Measurements from ENCODE around the gene SLC12A3. TPM values are rescaled to one million over a fixed set of nuclear protein-coding genes. Genes with fewer than 3 reads are reported as not detected.

Gene SLC12A3
- 0.14 TPM in 1 of 2 replicates, not detected in the other for total RNA-seq (2014; rRNA removed; shearing (Covaris generic); ENCODE audit: low replicate concordance)

DNA sequence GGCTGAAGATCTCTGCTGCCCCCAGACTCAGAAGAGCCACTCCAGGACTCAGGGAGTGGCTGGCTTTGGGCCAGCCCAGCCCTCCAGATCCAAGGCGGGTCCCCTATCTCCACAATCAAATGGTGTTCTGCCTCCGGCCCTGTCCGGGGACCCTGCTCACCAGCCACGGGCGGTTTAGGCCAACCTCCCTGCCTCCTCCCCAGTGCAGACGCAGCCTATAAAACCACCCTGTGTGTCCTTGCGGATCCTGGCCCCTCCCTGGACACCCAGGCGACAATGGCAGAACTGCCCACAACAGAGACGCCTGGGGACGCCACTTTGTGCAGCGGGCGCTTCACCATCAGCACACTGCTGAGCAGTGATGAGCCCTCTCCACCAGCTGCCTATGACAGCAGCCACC is at the start of gene SLC12A3:
Gene SLC12A3, plus strand, starts transcription at position 248 of the 400 bp plus-strand sequence. Its CDS starts 29 bp downstream, at position 277.
- H3K27ac ChIP-seq (ENCODE audit: low read length), result no peak within 1 kb of the TSS
- no peak within 1 kb of the TSS for H3K4me3 ChIP-seq (ENCODE audit: low read length)
- peaks cover 17% of the 10 kb centered on the region for H3K4me1 ChIP-seq (ENCODE audit: low read length)
- no peak for DNase-seq
- H3K79me2 ChIP-seq (ENCODE audit: low read length), result no peaks in the 10 kb centered on the region
- no peaks in the 10 kb centered on the region for H3K36me3 ChIP-seq (ENCODE audit: insufficient read depth, low read length)
- no peaks in the 10 kb centered on the region for H3K27me3 ChIP-seq (ENCODE audit: low read length)
- no peaks in the 10 kb centered on the region for H3K9me2 ChIP-seq (replicated peaks; ENCODE audit: insufficient read depth, low read length)
- H3K4me2 ChIP-seq (ENCODE audit: low read depth, low read length, poor library complexity, severe bottlenecking), result no peak within 1 kb of the TSS
- H2AFZ ChIP-seq (ENCODE audit: low read length), result no peak within 1 kb of the TSS
- no peaks in the 10 kb centered on the region for H4K20me1 ChIP-seq (ENCODE audit: insufficient read depth, low read depth, low read length)
- no peaks in the 10 kb centered on the region for H3K9me3 ChIP-seq (ENCODE audit: low read length)
- H3K9ac ChIP-seq (ENCODE audit: low read length), result no peak within 1 kb of the TSS

DNA sequence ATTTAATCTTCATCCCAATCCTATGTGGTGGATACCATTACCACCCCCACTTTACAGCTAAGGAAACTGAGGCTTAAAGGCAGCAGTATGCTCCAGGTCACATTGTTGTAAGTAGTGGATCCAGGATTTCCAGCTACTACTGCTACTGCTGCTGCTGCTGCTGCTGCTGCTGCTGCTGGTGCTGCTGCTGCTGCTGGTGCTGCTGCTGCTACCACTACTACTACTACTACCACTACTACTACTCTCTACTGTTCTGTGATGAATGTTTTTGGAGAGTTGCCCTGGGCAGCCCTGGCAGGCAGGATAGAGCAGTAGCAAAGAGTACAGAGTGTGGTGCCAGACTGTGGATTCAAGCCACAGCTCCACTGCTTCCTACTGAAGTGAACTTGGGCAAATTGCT is 49.3 kb upstream of the SLC12A3 start:
- H3K4me1 ChIP-seq (ENCODE audit: low read length), result peaks cover 24% of the 10 kb centered on the region
- no peaks in the 10 kb centered on the region for H3K27me3 ChIP-seq (ENCODE audit: low read length)
- no peak overlapping the region for H3K4me2 ChIP-seq (ENCODE audit: low read depth, low read length, poor library complexity, severe bottlenecking)
- H3K9me2 ChIP-seq (replicated peaks; ENCODE audit: insufficient read depth, low read length), result no peaks in the 10 kb centered on the region
- no peak overlapping the region for H3K9ac ChIP-seq (ENCODE audit: low read length)
- H4K20me1 ChIP-seq (ENCODE audit: insufficient read depth, low read depth, low read length), result no peaks in the 10 kb centered on the region
- no peak overlapping the region for H2AFZ ChIP-seq (ENCODE audit: low read length)
- peaks cover 50% of the 10 kb centered on the region for H3K79me2 ChIP-seq (ENCODE audit: low read length)
- no peaks in the 10 kb centered on the region for H3K9me3 ChIP-seq (ENCODE audit: low read length)
- no peak overlapping the region for H3K27ac ChIP-seq (ENCODE audit: low read length)
- no peak overlapping the region for H3K4me3 ChIP-seq (ENCODE audit: low read length)
- H3K36me3 ChIP-seq (ENCODE audit: insufficient read depth, low read length), result peaks cover 7% of the 10 kb centered on the region; the same call in 1 of the 2 replicates
- DNase-seq, result no peak

DNA sequence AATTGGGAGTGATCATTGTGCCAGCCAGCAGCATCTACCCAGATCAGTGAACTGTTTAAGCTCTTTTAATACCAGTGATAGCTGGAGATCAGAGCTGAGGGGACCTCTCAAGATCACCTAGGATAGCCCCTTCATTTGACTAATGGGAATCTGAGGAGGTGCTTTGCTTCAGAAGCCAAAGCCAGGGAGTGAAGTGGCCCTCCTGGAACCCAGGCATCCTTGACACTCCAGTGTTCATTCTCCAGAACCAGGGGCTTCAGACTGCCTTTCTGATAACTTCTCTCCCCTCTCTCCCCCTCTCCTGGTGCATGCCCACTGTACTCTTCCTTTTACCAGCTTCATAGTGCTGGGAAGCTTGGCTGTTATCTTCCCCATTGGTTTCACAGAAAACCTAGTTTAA is 48.0 kb upstream of the SLC12A3 start:
- no peak for DNase-seq
- Histone ChIP-seq H2AFZ (ENCODE audit: low read length) (no peak overlapping the region), H3K9ac (ENCODE audit: low read length) (no peak overlapping the region), H3K79me2 (ENCODE audit: low read length) (peaks cover 46% of the 10 kb centered on the region), H3K9me3 (ENCODE audit: low read length) (no peaks in the 10 kb centered on the region), H3K4me1 (ENCODE audit: low read length) (peaks cover 24% of the 10 kb centered on the region), H3K4me2 (ENCODE audit: low read depth, low read length, poor library complexity, severe bottlenecking) (peak overlapping the region; percentile 16), H4K20me1 (ENCODE audit: insufficient read depth, low read depth, low read length) (no peaks in the 10 kb centered on the region), H3K9me2 (replicated peaks; ENCODE audit: insufficient read depth, low read length) (no peaks in the 10 kb centered on the region), H3K27ac (ENCODE audit: low read length) (peak overlapping the region; percentile 27), H3K4me3 (ENCODE audit: low read length) (no peak overlapping the region), H3K27me3 (ENCODE audit: low read length) (no peaks in the 10 kb centered on the region), H3K36me3 (ENCODE audit: insufficient read depth, low read length) (peaks cover 12% of the 10 kb centered on the region)

DNA sequence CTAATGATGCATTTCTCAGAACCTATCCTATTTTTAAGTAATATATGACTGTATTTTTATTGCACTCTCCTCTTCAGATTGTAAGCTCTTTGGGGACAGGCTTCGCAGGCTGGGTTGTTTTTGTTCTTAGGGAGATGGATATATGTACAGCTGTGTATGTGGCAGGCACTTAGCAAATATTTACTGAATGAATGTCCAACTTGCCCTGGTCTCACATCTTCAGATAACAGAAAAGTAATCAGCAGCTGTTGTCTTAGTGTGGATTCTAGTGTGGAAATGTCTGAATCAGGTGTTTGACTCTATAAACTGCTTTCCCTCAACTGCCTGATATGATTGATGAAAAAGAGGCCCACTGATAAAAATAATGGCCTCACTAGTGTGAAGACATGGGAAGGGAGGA is 47.1 kb upstream of the SLC12A3 start:
- H3K4me2 ChIP-seq (ENCODE audit: low read depth, low read length, poor library complexity, severe bottlenecking), result no peak overlapping the region
- H3K9me2 ChIP-seq (replicated peaks; ENCODE audit: insufficient read depth, low read length), result no peaks in the 10 kb centered on the region
- no peak for DNase-seq
- H3K4me1 ChIP-seq (ENCODE audit: low read length), result peaks cover 24% of the 10 kb centered on the region
- no peaks in the 10 kb centered on the region for H3K9me3 ChIP-seq (ENCODE audit: low read length)
- H3K9ac ChIP-seq (ENCODE audit: low read length), result no peak overlapping the region
- peaks cover 44% of the 10 kb centered on the region for H3K79me2 ChIP-seq (ENCODE audit: low read length)
- H3K36me3 ChIP-seq (ENCODE audit: insufficient read depth, low read length), result peaks cover 12% of the 10 kb centered on the region
- no peak overlapping the region for H2AFZ ChIP-seq (ENCODE audit: low read length)
- H3K27ac ChIP-seq (ENCODE audit: low read length), result no peak overlapping the region
- no peaks in the 10 kb centered on the region for H4K20me1 ChIP-seq (ENCODE audit: insufficient read depth, low read depth, low read length)
- H3K4me3 ChIP-seq (ENCODE audit: low read length), result no peak overlapping the region
- no peaks in the 10 kb centered on the region for H3K27me3 ChIP-seq (ENCODE audit: low read length)

DNA sequence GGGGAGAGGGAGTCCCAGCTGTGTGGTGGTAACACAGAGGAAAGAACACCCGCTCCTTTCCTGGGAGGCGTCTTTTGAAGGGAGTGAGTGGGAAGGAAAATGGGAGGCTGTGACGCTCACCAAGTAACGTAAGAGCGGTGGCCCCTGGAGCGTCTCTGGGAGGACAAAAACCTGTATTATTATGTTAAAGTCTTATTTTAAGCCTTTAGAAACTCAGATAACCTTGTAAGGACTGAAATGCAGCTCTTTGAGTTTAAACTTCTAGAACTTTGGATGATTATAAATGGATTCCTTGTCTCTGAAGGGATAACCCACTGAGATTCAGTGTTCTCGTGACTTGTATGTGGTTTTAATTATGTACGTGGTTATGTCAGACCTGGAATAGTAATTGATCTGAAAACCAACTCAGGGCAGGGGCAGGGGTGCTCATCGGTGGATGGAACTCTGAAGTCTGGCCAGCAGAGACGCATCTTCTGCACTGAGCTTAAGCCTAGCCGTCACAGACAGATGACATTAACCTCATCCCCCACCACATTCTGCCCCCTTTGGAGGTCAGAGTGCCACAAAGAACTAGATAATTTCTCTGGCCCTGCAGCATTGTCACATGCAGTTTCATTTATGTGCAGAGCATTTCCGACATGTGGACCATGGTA is 41.8 kb upstream of the SLC12A3 start:
- H3K4me2 ChIP-seq (ENCODE audit: low read depth, low read length, poor library complexity, severe bottlenecking), result no peak overlapping the region
- DNase-seq, result no peak
- no peak overlapping the region for H3K9ac ChIP-seq (ENCODE audit: low read length)
- H3K9me3 ChIP-seq (ENCODE audit: low read length), result no peaks in the 10 kb centered on the region
- no peaks in the 10 kb centered on the region for H3K4me1 ChIP-seq (ENCODE audit: low read length)
- H3K9me2 ChIP-seq (replicated peaks; ENCODE audit: insufficient read depth, low read length), result no peaks in the 10 kb centered on the region
- H3K27ac ChIP-seq (ENCODE audit: low read length), result no peak overlapping the region
- no peak overlapping the region for H3K4me3 ChIP-seq (ENCODE audit: low read length)
- H4K20me1 ChIP-seq (ENCODE audit: insufficient read depth, low read depth, low read length), result no peaks in the 10 kb centered on the region
- H3K27me3 ChIP-seq (ENCODE audit: low read length), result no peaks in the 10 kb centered on the region
- no peak overlapping the region for H2AFZ ChIP-seq (ENCODE audit: low read length)
- H3K36me3 ChIP-seq (ENCODE audit: insufficient read depth, low read length), result peaks cover 23% of the 10 kb centered on the region
- peaks cover 3% of the 10 kb centered on the region for H3K79me2 ChIP-seq (ENCODE audit: low read length)

DNA sequence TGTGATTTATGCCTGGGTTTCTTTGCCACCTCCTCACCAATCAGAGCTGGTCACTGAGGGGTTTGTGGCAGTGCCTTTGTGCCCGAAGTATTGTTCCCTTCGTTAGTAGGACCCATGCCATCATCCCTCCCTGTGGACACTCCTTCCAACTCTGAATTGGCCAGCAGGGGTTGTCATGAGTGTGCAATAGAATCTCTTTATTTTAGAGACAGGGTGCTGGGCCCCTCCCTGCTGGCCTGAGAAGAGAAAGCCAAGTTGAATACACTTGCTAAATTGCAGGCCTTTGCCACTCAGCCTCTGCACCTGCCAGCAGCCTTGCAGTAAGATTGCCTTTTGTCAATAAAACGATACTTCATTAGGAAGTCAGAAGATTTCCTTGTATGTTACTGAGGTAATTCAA is 40.7 kb upstream of the SLC12A3 start:
- H4K20me1 ChIP-seq (ENCODE audit: insufficient read depth, low read depth, low read length), result no peaks in the 10 kb centered on the region

DNA sequence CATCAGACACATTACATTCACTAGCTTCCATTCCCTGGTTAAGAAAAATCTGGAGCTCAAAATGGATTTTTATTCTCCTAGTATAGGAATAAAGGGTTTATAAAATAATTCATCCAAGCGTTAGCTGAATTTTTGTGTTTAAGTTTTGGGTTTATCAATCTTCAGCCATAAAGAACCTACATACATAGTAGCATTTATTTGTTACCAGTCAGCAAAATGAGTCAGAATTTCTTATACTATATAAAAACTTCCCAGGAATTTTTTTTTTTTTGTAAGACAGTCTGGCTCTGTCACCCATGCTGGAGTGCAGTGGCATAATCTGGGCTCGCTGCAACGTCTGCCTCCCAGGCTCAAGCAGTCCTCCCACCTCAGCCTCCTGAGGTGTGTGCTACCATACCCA is 40.2 kb upstream of the SLC12A3 start:
- H3K36me3 ChIP-seq (ENCODE audit: insufficient read depth, low read length), result peaks cover 16% of the 10 kb centered on the region

More for the DNA sequence above, 40.7 kb upstream of the SLC12A3 start:
- no peak for DNase-seq
- H3K4me2 ChIP-seq (ENCODE audit: low read depth, low read length, poor library complexity, severe bottlenecking), result no peak overlapping the region
- no peak overlapping the region for H2AFZ ChIP-seq (ENCODE audit: low read length)
- H3K79me2 ChIP-seq (ENCODE audit: low read length), result no peaks in the 10 kb centered on the region; the same call in 1 of the 2 replicates
- H3K9me2 ChIP-seq (replicated peaks; ENCODE audit: insufficient read depth, low read length), result no peaks in the 10 kb centered on the region
- H3K4me1 ChIP-seq (ENCODE audit: low read length), result no peaks in the 10 kb centered on the region
- H3K9ac ChIP-seq (ENCODE audit: low read length), result no peak overlapping the region
- no peaks in the 10 kb centered on the region for H3K9me3 ChIP-seq (ENCODE audit: low read length)
- H3K36me3 ChIP-seq (ENCODE audit: insufficient read depth, low read length), result peaks cover 16% of the 10 kb centered on the region
- no peaks in the 10 kb centered on the region for H3K27me3 ChIP-seq (ENCODE audit: low read length)
- no peak overlapping the region for H3K27ac ChIP-seq (ENCODE audit: low read length)
- no peak overlapping the region for H3K4me3 ChIP-seq (ENCODE audit: low read length)

DNA sequence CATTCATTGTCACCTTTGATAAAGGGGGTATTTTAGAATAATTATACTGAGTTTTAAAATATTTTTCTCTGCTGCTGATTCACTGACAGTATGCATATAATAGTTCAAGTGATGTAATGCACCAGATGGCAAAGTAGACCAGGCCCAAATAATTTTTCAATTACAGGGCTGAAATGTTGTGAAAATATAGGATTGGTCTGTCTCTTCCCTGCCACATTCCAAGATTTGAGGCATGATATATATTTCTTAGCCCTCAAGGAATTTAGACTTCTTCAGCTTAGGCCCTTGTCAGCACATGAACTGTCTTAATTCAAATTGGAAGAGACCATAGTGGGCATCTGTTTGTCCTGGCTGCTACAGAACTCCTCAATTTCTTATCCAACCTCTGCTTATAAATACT is 39.2 kb upstream of the SLC12A3 start:
- Histone ChIP-seq H3K27me3 (ENCODE audit: low read length) (no peaks in the 10 kb centered on the region), H2AFZ (ENCODE audit: low read length) (no peak overlapping the region), H3K36me3 (ENCODE audit: insufficient read depth, low read length) (peaks cover 16% of the 10 kb centered on the region)

More for the DNA sequence above, 40.2 kb upstream of the SLC12A3 start:
- no peaks in the 10 kb centered on the region for H3K9me3 ChIP-seq (ENCODE audit: low read length)
- no peaks in the 10 kb centered on the region for H3K9me2 ChIP-seq (replicated peaks; ENCODE audit: insufficient read depth, low read length)
- no peak overlapping the region for H3K4me3 ChIP-seq (ENCODE audit: low read length)
- no peak overlapping the region for H3K27ac ChIP-seq (ENCODE audit: low read length)
- no peaks in the 10 kb centered on the region; the same call in 1 of the 2 replicates for H3K79me2 ChIP-seq (ENCODE audit: low read length)
- no peak overlapping the region for H3K9ac ChIP-seq (ENCODE audit: low read length)
- H2AFZ ChIP-seq (ENCODE audit: low read length), result no peak overlapping the region
- H4K20me1 ChIP-seq (ENCODE audit: insufficient read depth, low read depth, low read length), result no peaks in the 10 kb centered on the region
- DNase-seq, result no peak
- no peaks in the 10 kb centered on the region for H3K4me1 ChIP-seq (ENCODE audit: low read length)
- no peak overlapping the region for H3K4me2 ChIP-seq (ENCODE audit: low read depth, low read length, poor library complexity, severe bottlenecking)
- H3K27me3 ChIP-seq (ENCODE audit: low read length), result no peaks in the 10 kb centered on the region

More for the DNA sequence above, 39.2 kb upstream of the SLC12A3 start:
- no peak overlapping the region for H3K4me3 ChIP-seq (ENCODE audit: low read length)
- H3K79me2 ChIP-seq (ENCODE audit: low read length), result no peaks in the 10 kb centered on the region; the same call in 1 of the 2 replicates
- H4K20me1 ChIP-seq (ENCODE audit: insufficient read depth, low read depth, low read length), result no peaks in the 10 kb centered on the region
- H3K4me2 ChIP-seq (ENCODE audit: low read depth, low read length, poor library complexity, severe bottlenecking), result no peak overlapping the region
- no peak overlapping the region for H3K27ac ChIP-seq (ENCODE audit: low read length)
- DNase-seq, result no peak
- H3K9me2 ChIP-seq (replicated peaks; ENCODE audit: insufficient read depth, low read length), result no peaks in the 10 kb centered on the region
- H3K9ac ChIP-seq (ENCODE audit: low read length), result no peak overlapping the region
- H3K4me1 ChIP-seq (ENCODE audit: low read length), result no peaks in the 10 kb centered on the region
- H3K9me3 ChIP-seq (ENCODE audit: low read length), result no peaks in the 10 kb centered on the region
